OCI-LY1 (cell line): ENCODE results near the gene VMP1.

Experiments used
- H2AFZ ChIP-seq: fragments of 200-600 bp; sonication (generic), shearing (Covaris generic); 2 replicates; pipeline ENCODE4 v1.6.0; 2014; ENCODE audit warnings: antibody characterized with exemption, mild to moderate bottlenecking, low read length
- H3F3A ChIP-seq: fragments of 200-600 bp; sonication (generic), shearing (Covaris generic); 2 replicates; pipeline ENCODE4 v1.6.0; 2014; ENCODE audit warnings: mild to moderate bottlenecking, antibody characterized with exemption, low read length, moderate library complexity; ENCODE audit not compliant: insufficient read depth
- H3K27ac ChIP-seq: fragments of 200-600 bp; sonication (generic); 2 replicates; pipeline ENCODE4 v1.5.1; 2014; ENCODE audit warnings: low read length, mixed run types, mild to moderate bottlenecking, low read depth; ENCODE audit not compliant: poor library complexity, severe bottlenecking
- H3K27me3 ChIP-seq: fragments of 200-600 bp; sonication (generic); 2 replicates; pipeline ENCODE4 v1.6.0; 2014; ENCODE audit warnings: antibody characterized with exemption, mild to moderate bottlenecking, low read length, moderate library complexity; ENCODE audit not compliant: insufficient read depth
- H3K36me3 ChIP-seq: fragments of 200-600 bp; sonication (generic); 2 replicates; pipeline ENCODE4 v1.6.1; 2014; ENCODE audit warnings: mild to moderate bottlenecking, antibody characterized with exemption, low read length, moderate library complexity, mixed read lengths; ENCODE audit not compliant: insufficient read depth
- H3K4me1 ChIP-seq: fragments of 200-600 bp; sonication (generic); 2 replicates; pipeline ENCODE4 v1.5.1; 2014; ENCODE audit warnings: mild to moderate bottlenecking, low read length, moderate library complexity; ENCODE audit not compliant: insufficient read depth, severe bottlenecking
- H3K4me2 ChIP-seq: fragments of 200-600 bp; sonication (generic), shearing (Covaris generic); 2 replicates; pipeline ENCODE4 v1.6.1; 2014; ENCODE audit warnings: low read length
- H3K4me3 ChIP-seq: fragments of 200-600 bp; sonication (generic); 2 replicates; pipeline ENCODE4 v1.5.1; 2014; ENCODE audit warnings: low read length, low read depth, mild to moderate bottlenecking, mixed read lengths; ENCODE audit not compliant: poor library complexity, severe bottlenecking
- H3K79me2 ChIP-seq: fragments of 200-600 bp; shearing (Covaris generic); 2 replicates; pipeline ENCODE4 v1.6.1; 2016; ENCODE audit warnings: mixed run types, low read length, mixed read lengths; ENCODE audit not compliant: insufficient read depth
- H3K9ac ChIP-seq: fragments of 200-600 bp; sonication (generic), shearing (Covaris generic); 2 replicates; pipeline ENCODE4 v1.6.1; 2014; ENCODE audit warnings: mild to moderate bottlenecking, low read length, mixed read lengths
- H3K9me2 ChIP-seq: fragments of 200-600 bp; sonication (generic), shearing (Covaris generic); 2 replicates; pipeline ENCODE4 v1.6.1; 2014; ENCODE audit warnings: low read depth, mild to moderate bottlenecking, low read length, mixed read lengths
- H3K9me3 ChIP-seq: fragments of 200-600 bp; shearing (Covaris generic); 2 replicates; pipeline ENCODE4 v1.6.1; 2014; ENCODE audit warnings: low read length, mixed read lengths
- H4K20me1 ChIP-seq: fragments of 200-600 bp; sonication (generic), shearing (Covaris generic); 2 replicates; pipeline ENCODE4 v1.6.0; 2016; ENCODE audit warnings: mild to moderate bottlenecking, low read length; ENCODE audit not compliant: insufficient read depth
- CTCF ChIP-seq: fragments of 200-600 bp; sonication (generic), shearing (Covaris generic); IDR thresholded peaks from 2 replicates; pipeline ENCODE4 v1.5.1; 2017; ENCODE audit warnings: mild to moderate bottlenecking, antibody characterized with exemption, low read length, moderate library complexity, mixed read lengths
- EZH2 ChIP-seq: fragments of 200-600 bp; sonication (generic), shearing (Covaris generic); IDR thresholded peaks from 2 replicates; pipeline ENCODE4 v1.8.0; 2017; ENCODE audit warnings: borderline replicate concordance, mixed run types, mild to moderate bottlenecking, antibody characterized with exemption, low read length, moderate library complexity, mixed read lengths

Gene VMP1

GRCh38 chr17:59814685-59815084 is 107.2 kb downstream of the VMP1 start:
- no peaks in the 10 kb centered on the region for H3K4me1 ChIP-seq
- H3K27ac ChIP-seq: no peak overlapping the region
- H3K79me2 ChIP-seq: no peaks in the 10 kb centered on the region
- H3K9ac ChIP-seq: no peak overlapping the region
- no peak overlapping the region for H3K4me3 ChIP-seq
- H3K9me2 ChIP-seq: no peaks in the 10 kb centered on the region
- no peak overlapping the region for H2AFZ ChIP-seq
- H4K20me1 ChIP-seq: no peaks in the 10 kb centered on the region
- H3K27me3 ChIP-seq: no peaks in the 10 kb centered on the region
- no peaks in the 10 kb centered on the region for H3F3A ChIP-seq
- H3K9me3 ChIP-seq: no peaks in the 10 kb centered on the region
- TF ChIP-seq EZH2: no peak
- TF ChIP-seq CTCF: no peak
- peaks cover 20% of the 10 kb centered on the region; the same call in 1 of the 2 replicates for H3K36me3 ChIP-seq
- no peak overlapping the region for H3K4me2 ChIP-seq

- no peaks in the 10 kb centered on the region for H3K9me3 ChIP-seq
- no peak overlapping the region for H3K4me2 ChIP-seq
- H3K4me1 ChIP-seq: no peaks in the 10 kb centered on the region
- no peak overlapping the region for H3K9ac ChIP-seq
- H3K27me3 ChIP-seq: no peaks in the 10 kb centered on the region
- no peak overlapping the region for H3K27ac ChIP-seq
- H2AFZ ChIP-seq: no peak overlapping the region
- H3K4me3 ChIP-seq: no peak overlapping the region
- H3F3A ChIP-seq: no peaks in the 10 kb centered on the region
- H4K20me1 ChIP-seq: no peaks in the 10 kb centered on the region
- no peaks in the 10 kb centered on the region for H3K9me2 ChIP-seq
- H3K36me3 ChIP-seq: peaks cover 20% of the 10 kb centered on the region; the same call in 1 of the 2 replicates
- TF ChIP-seq EZH2 (no peak), CTCF (no peak)
- no peaks in the 10 kb centered on the region for H3K79me2 ChIP-seq
Observed at GRCh38 chr17:59815965-59816364, 108.5 kb downstream of the VMP1 start.

GRCh38 chr17:59825533-59826322 is 118.3 kb downstream of the VMP1 start:
- Histone ChIP-seq H3K4me1 (peaks cover 52% of the 10 kb centered on the region), H3K36me3 (no peaks in the 10 kb centered on the region), H3K27me3 (no peaks in the 10 kb centered on the region), H3K9me2 (no peaks in the 10 kb centered on the region), H3K79me2 (no peaks in the 10 kb centered on the region), H3K4me3 (no peak overlapping the region), H3K9me3 (no peaks in the 10 kb centered on the region), H3F3A (no peaks in the 10 kb centered on the region), H3K4me2 (no peak overlapping the region), H4K20me1 (no peaks in the 10 kb centered on the region), H3K27ac (no peak overlapping the region), H3K9ac (no peak overlapping the region), H2AFZ (no peak overlapping the region)
- TF ChIP-seq CTCF: no peak
- no peak for TF ChIP-seq EZH2
